GM19328 (cell line): Measurements from ENCODE around the gene PPARG.

Experiments used
- ATAC-seq: cut with Tn5 transposase; IDR thresholded peaks from one replicate; pipeline ENCODE4 v1.9.1; 2021; ENCODE audit warnings: mild to moderate bottlenecking, moderate library complexity; ENCODE audit not compliant: unreplicated experiment

The PPARG gene

DNA sequence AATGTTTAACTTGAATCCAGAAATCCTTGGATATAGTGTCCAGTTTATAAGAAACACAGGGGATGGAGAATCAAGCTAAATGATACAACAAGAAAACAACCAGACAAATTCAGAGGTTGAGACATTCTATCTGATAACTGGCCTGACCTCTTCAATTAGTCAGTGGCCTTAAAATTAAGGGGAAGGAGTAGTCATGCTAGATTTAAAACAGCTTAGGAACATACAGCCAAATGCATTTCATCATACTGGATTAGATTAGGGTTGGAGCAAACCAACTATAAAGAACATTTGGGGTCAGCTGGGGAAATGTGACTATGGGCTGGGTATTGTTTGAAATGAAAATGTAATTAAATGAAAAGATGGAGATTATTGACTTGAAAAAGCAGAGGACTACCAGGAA, 53.3 kb downstream of the PPARG start:
- ATAC-seq = no peak

GRCh38 chr3:12343047-12343501, 54.2 kb downstream of the PPARG start:
- no peak for ATAC-seq

DNA sequence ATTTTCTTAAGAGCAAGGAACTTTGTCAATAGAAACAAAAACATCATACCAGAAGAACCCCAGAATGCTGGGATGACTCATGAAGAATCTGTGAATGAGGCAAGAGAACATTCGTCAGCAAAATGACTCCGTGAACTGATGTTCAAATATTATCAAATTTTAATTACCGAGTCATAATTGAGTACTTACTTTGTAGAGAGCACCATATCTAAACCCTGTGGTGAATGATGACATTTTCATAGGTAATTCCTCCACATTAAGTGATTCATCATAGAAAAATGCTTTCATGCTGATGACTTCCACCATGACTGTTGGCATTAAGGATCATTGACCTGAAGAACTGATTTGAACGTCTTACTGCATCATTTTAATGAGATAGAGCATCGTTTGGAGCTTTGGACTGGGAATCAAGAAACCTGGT, 56.3 kb downstream of the PPARG start:
- no peak for ATAC-seq

DNA sequence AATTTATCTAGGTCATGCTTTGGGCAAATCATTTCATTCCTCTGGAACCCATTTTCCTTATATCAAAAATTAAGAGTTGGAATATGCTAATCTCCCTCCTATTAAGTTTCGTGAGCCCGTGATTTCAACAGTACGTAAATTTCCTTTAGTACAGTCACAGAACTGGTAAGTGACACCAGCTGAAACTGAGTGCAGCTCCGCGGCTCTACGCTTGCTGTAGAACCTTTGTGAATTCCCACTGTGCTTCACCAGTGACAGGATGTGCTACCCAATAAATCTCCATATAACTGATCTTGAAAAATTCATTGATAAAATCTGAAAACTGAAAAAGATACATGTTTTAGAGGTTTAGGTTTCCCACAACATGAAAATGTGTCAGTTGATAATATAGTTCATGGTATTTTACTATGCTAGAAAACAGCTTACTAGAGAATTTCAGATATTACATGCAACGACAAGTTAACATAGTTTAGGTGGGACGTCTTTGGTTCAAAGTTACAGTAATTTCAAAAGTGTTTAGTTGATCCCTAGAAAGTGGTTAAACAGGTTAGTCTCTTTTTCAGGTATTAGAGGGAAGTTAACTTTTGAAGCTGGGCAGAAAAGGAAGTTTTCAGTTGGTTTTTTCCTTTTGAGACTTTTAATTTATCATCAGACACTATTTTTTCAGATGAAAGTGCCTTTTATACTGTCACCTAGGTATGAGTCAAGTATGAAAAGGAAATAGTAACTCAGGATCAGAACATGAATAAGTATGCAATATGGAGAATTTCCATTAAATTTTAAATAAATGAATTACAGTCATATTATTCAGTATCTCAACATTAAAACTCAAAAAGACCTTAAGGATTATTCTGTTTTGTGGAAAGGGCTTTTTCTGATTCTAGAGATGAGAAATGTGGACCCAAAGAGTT, 57.0 kb downstream of the PPARG start:
- no peak for ATAC-seq

DNA sequence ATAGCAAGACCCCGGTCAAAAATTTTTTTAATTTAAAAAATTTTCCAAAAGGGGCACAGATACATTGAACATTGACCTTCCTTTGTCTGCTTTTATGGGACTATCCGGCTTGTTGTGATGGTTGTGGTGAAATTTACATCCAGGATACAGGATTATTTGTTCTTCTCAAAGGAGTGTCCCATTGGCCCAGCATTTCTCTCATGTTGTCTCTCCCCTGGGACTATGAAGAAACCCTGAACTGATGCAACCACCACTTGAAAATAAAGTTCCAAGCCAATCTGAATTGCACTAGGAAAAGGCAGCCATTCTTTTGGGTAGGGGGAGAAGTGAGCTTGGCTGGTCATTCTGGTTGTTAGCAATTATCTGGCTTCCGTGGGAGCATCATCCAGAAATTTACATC, 58.4 kb downstream of the PPARG start:
- ATAC-seq = no peak

DNA sequence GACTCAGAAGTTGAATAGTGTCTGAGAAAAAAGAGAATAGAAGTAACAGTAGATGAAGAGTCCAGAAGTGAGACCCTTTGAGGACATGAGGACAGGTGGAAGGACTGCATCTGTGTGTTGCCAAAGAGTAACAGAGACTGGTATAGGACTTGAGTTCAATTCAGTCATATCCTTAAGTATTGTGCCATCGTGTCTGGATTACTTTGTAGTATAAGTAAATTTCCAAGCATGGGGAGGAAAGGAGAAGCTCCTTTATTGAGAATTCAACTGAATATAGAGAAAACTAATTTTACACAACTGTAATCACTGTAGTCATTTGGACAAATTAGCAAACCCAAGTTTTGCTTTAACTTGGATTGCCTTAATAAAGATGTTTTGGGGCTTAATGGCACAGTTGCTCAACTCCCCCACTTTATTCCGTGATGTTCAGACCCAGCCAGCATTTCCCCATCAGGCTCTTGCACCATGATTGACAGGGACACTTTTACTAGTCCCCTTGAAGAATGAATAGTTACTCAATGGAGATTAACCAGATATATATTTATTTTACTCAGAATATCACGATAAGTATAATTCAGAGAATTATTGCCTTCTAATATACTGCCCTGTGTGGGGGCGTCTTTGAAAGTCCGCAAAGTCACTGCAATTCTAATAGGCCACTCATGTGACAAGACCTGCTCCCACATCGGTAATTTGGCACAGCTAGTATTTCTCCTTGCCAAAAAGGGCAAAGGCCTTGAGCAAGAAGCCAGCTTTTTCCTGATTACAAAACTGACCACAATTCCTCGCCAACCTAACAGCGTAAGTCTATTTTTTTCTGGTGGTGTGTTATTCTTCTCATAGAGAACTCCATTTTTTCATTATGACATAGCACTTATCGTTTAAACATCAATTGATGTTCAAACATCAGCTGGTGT, 61.3 kb downstream of the PPARG start:
- ATAC-seq = no peak

DNA sequence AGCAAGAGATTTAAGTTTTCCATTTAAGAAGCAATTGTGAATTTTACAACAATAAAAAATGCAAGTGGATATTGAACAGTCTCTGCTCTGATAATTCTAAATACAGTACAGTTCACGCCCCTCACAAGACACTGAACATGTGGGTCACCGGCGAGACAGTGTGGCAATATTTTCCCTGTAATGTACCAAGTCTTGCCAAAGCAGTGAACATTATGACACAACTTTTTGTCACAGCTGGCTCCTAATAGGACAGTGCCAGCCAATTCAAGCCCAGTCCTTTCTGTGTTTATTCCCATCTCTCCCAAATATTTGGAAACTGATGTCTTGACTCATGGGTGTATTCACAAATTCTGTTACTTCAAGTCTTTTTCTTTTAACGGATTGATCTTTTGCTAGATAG, 62.3 kb downstream of the PPARG start:
- ATAC-seq = no peak

DNA sequence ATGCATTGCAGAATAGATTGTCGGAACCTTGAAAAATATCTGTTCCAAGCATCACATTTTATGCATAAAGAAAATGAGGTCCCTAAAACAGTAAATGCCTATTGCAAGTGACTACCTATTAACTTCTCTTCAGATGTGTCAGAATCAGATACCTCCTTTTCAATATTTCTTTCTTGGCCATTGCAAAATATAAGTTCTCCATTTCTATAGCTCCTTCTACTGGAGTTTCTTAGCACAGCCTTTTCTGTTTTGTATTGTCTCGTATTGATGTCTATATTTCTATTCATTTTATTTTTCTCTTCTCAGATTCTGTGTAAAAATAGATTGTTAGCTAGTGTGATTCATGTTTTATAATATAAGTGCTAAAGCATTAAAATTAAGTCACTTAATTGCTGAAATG, 63.4 kb downstream of the PPARG start:
- no peak for ATAC-seq

DNA sequence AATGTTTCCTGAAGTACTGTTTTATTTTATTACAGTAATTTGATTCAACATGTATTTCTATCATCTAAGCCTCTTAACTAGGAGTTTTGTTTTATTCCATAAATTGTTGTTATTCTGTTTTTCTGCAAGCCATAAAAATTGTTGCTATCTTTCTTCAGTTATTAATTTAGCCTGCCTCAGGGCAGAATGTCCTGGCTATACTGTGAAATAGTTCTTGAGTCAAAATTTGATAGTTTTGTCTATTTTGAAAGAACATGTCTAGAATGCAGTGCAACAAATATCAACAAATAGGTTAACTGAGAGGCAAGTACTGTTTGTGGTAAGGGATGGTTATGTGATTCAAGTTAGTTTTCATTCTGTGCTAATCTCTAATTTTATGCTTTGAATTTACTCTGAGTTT, 63.9 kb downstream of the PPARG start:
- ATAC-seq = no peak

GRCh38 chr3:12353796-12354525, 65.1 kb downstream of the PPARG start:
- ATAC-seq = no peak

- no peak for ATAC-seq
Measured at GRCh38 chr3:12356175-12356574, 67.3 kb downstream of the PPARG start.

DNA sequence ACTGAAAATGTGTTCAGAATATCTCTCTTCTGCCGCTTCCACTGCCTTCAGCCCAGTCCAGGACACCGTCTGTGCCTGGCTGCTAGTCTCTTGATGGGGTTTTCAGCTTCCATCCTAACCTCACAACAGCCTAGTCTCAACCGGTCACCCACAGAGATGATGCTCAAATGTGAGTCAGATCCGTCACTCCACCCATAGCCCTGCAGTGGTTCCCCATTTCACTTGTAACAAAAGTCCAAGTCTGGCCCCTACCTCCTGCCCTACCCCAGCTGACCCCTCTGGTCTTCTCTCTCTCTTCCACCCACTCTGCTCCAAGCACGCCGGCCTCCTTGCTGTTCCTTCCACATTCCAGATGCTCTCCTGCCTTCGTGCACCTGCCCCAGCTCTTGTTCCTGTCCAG, 68.1 kb downstream of the PPARG start:
- no peak for ATAC-seq

GRCh38 chr3:12357456-12357855, 68.6 kb downstream of the PPARG start:
- ATAC-seq = no peak

GRCh38 chr3:12363397-12364195, 74.7 kb downstream of the PPARG start:
- no peak for ATAC-seq

DNA sequence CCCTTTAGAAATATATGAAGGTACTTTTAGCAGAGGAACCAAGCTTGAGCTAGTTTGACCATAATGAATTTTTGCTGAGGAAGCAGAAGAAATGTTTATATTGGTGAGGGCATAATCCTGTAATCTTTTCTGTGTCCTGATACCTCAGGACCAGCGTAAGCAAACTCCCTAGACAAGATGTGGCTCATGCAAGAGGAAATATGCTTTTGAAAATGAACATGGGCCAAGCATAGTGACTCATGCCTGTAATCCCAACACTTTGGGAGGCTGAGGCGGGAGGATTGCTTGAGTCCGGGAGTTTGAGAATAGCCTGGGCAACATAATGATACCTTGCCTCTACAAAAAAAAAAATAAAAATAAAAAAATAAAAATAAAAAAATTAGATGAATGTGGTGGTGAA, 78.5 kb downstream of the PPARG start:
- no peak for ATAC-seq

DNA sequence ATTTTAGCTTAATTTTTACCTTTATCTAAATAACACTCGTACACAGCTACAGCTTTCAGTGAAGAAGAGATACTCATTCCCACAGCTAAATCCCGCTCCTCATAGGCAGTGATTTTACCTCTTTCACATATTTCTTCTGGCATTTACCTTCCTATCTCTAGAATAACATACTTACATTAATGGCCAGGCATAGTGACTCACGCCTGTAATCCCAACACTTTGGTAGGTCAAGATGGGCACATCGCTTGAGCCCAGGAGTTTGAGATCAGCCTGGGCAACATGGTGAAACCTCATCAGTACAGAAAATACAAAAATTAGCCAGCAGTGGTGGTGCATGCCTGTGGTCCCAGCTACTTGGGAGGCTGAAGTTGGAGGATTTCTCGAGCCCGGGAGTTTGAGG, 80.2 kb downstream of the PPARG start:
- no peak for ATAC-seq

DNA sequence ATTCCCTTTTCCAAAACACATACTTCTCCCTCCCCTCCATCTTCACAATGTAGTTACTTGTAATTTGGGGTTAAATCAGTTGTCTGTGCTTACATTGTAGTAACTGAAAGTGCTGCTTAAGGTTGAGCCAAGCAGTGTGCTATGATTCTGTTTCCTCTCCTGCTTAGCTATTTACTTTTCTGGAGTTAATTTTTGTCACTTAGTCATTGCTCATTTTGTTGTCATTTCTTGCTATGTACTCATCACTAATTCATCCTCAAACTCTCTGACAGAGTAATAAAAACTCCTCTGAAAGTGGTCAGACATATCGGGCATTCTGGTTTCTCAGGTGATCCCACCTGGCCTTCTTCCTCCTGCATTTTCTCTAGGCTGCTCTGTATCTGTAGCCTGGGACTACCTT, 80.7 kb downstream of the PPARG start:
- ATAC-seq = no peak

DNA sequence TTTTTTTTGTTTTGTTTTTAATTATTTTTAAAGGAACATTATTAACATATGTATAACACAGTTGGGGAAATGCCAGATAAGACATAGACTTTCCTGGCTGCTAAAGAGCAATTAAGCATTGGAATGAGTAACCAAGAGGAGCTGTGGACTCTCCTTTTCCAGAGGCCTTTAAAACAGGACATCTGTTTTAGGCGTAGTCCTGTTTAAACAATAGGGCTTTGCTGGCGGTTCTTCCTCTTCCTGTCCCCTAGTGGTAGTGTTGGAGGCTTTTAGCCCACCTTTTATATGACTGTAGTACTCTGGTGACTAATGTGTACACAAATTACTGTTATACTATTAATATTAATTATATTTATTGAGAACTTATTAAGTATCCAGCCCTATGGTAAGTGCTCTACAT, 81.9 kb downstream of the PPARG start:
- ATAC-seq = no peak

DNA sequence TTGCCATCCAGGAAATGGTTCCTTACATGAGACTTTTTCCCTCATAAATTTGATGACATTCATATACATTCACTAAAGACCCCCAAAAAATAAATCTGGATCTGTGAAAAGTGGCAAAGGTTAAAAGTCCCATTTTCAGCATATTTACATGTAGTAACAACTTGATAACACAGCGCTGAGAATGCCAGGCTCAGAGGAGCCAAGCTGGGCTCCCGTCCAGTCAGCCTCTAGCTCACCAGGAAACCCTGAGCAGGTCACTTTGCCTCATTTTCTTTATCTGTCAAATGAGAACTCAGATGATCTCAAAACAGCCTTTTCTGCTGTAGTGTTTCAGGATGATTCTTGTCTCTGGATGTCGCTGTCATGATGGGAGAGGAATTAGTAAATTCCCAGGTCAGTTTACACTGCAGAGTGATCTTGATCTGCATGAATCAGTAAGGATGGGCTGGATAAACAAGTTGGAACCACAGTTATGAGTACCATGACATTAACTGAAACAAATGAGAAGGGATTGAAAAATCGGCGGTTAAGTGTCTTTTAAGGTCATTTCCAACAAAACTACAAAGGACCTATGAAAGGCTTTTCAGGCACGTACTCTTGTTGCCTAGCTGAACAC, 82.8 kb downstream of the PPARG start:
- no peak for ATAC-seq

DNA sequence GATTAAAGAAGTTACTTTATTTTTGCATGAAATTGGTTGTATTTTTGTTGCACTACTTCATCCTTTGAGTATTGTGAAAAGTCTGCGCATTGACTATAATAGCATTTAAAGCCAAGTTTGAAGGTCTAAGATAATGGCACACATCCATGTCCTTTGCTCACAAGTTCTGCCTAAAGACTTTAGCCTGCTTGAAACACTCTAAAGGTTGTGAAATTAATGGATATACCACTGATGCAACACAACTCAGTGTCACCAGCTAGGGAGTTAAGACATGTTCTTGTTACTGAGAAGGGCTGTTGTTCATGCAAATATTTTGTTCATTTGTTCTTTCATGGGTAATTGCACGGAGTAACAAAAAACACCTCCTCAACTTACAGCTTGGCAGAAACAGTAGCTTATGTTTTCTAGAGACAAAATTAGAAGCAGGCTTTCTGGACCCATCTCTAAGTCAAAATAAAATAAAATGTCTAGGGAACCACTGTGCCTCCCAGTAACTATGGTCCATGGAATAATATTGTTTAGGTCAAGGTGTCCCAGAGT, 83.9 kb downstream of the PPARG start:
- ATAC-seq = no peak
